SK-N-SH (cell line): Measurements from ENCODE around the gene TCF7L2. TPM values are rescaled to one million over a fixed set of nuclear protein-coding genes. Genes with fewer than 3 reads are reported as not detected.

Source experiments
- CTCF ChIA-PET: fragments of 300-600, 350-600 bp; formaldehyde crosslinking; extraction: SDS; loops from one replicate; lab custom pipeline; 2021; lab: Yijun Ruan, JAX
- POLR2A ChIA-PET: fragments of 350-600 bp; sonication (Branson Sonifier 250); formaldehyde crosslinking; extraction: SDS; loops from one replicate; lab custom pipeline; 2020; ENCODE audit warnings: antibody characterized with exemption, inconsistent platforms; lab: Yijun Ruan, JAX
- DNase-seq: peaks from one replicate; pipeline ENCODE4 v3.0.0; 2012
- H2AFZ ChIP-seq: fragments of 200-600 bp; sonication (generic); 2 replicates; pipeline ENCODE4 v1.8.1; 2016; ENCODE audit warnings: antibody characterized with exemption, mild to moderate bottlenecking, low read depth
- H3F3A ChIP-seq: fragments of 200-600 bp; sonication (generic); replicated peaks from 2 replicates; pipeline ENCODE3; 2016; ENCODE audit warnings: antibody characterized with exemption, mild to moderate bottlenecking; ENCODE audit not compliant: insufficient read depth
- H3K27ac ChIP-seq, 2 experiments: fragments of 200-500 bp in 1 of 2; fragments of 200-600 bp in 1 of 2; sonication (Bioruptor generic) in 1 of 2; sonication (generic), shearing (Covaris generic) in 1 of 2; 2 replicates each; pipeline versions ENCODE4 v1.5.1 to v1.6.1; 2014 to 2016; ENCODE audit warnings: low read depth in 2 of 2, inconsistent platforms in 1 of 2, low read length in 1 of 2, mild to moderate bottlenecking in 1 of 2, mixed read lengths in 1 of 2
- H3K27me3 ChIP-seq: fragments of 200-600 bp; sonication (generic), shearing (Covaris generic); 2 replicates; pipeline ENCODE4 v1.6.1; 2016; ENCODE audit warnings: mixed run types; ENCODE audit not compliant: insufficient read depth
- H3K36me3 ChIP-seq, 2 experiments: fragments of 200-500 bp in 1 of 2; fragments of 200-600 bp in 1 of 2; sonication (Bioruptor generic) in 1 of 2; sonication (generic) in 1 of 2; replicated peaks in 1 of 2; 2 replicates each; pipeline versions ENCODE3 to v1.5.1; 2014 to 2016; ENCODE audit warnings: low read length in 1 of 2, mild to moderate bottlenecking in 1 of 2; ENCODE audit not compliant: insufficient read depth in 2 of 2, control insufficient read depth in 1 of 2
- H3K4me1 ChIP-seq, 2 experiments: fragments of 200-500 bp in 1 of 2; fragments of 200-600 bp in 1 of 2; sonication (Bioruptor generic) in 1 of 2; sonication (generic), shearing (Covaris generic) in 1 of 2; 2 replicates each; pipeline versions ENCODE4 v1.5.1 to v1.6.1; 2014 to 2016; ENCODE audit warnings: low read depth in 1 of 2, low read length in 1 of 2, mixed run types in 1 of 2; ENCODE audit not compliant: insufficient read depth in 2 of 2, control insufficient read depth in 1 of 2
- H3K4me2 ChIP-seq: fragments of 200-600 bp; sonication (generic), shearing (Covaris generic); 2 replicates; pipeline ENCODE4 v1.6.1; 2017; ENCODE audit warnings: mixed run types
- H3K4me3 ChIP-seq, 2 experiments: fragments of 200-500 bp in 1 of 2; fragments of 200-600 bp in 1 of 2; sonication (Bioruptor generic) in 1 of 2; sonication (generic), shearing (Covaris generic) in 1 of 2; 2 replicates each; pipeline versions ENCODE4 v1.5.1 to v1.8.1; 2014 to 2016; ENCODE audit warnings: low read depth in 2 of 2, inconsistent platforms in 1 of 2, low read length in 1 of 2, mild to moderate bottlenecking in 1 of 2, mixed read lengths in 1 of 2, moderate library complexity in 1 of 2
- H3K79me2 ChIP-seq: fragments of 200-600 bp; sonication (generic); 2 replicates; pipeline ENCODE4 v1.8.1; 2017; ENCODE audit warnings: mild to moderate bottlenecking; ENCODE audit not compliant: insufficient read depth
- H3K9ac ChIP-seq: fragments of 200-600 bp; sonication (generic); 2 replicates; pipeline ENCODE4 v1.6.1; 2017; ENCODE audit warnings: mixed run types
- H3K9me2 ChIP-seq: fragments of 200-600 bp; sonication (generic); 2 replicates; pipeline ENCODE4 v1.6.1; 2017; ENCODE audit warnings: mixed run types
- H3K9me3 ChIP-seq: fragments of 200-600 bp; sonication (generic); 2 replicates; pipeline ENCODE4 v1.6.1; 2017; ENCODE audit warnings: mixed run types, mild to moderate bottlenecking, moderate library complexity
- H4K20me1 ChIP-seq: fragments of 200-600 bp; sonication (generic); 2 replicates; pipeline ENCODE4 v1.6.1; 2017; ENCODE audit warnings: mild to moderate bottlenecking, mixed run types; ENCODE audit not compliant: insufficient read depth
- CHD2 ChIP-seq: fragments of 150-350 bp; IDR thresholded peaks from 2 replicates; pipeline ENCODE4 v1.6.1; 2018; ENCODE audit warnings: low read length; ENCODE audit not compliant: partially characterized antibody
- EP300 ChIP-seq, 2 experiments: IDR thresholded peaks; 2 replicates each; pipeline versions ENCODE4 v1.4.0 to v1.6.1; 2012; ENCODE audit warnings: borderline replicate concordance in 1 of 2, low read depth in 1 of 2, low read length in 1 of 2
- EZH2phosphoT487 ChIP-seq: fragments of 200-600 bp; sonication (generic); IDR thresholded peaks from 2 replicates; pipeline ENCODE4 v1.6.1; 2017; ENCODE audit warnings: low read depth, mixed run types, mild to moderate bottlenecking, antibody characterized with exemption, moderate library complexity, borderline replicate concordance
- FOSL2 ChIP-seq: IDR thresholded peaks from 2 replicates; pipeline ENCODE4 v1.4.0; 2012; ENCODE audit warnings: low read depth, mild to moderate bottlenecking, moderate library complexity, borderline replicate concordance
- FOXJ3 ChIP-seq: sonication (generic); formaldehyde crosslinking; IDR thresholded peaks from 2 replicates; pipeline ENCODE4 v1.5.1; 2020; ENCODE audit warnings: mild to moderate bottlenecking, missing genetic modification reagents
- FOXM1 ChIP-seq: IDR thresholded peaks from 2 replicates; pipeline ENCODE4 v1.4.0; 2012; ENCODE audit warnings: low read depth, mild to moderate bottlenecking
- JUND ChIP-seq: IDR thresholded peaks from 2 replicates; pipeline ENCODE4 v1.4.0; 2012
- MEF2A ChIP-seq: IDR thresholded peaks from 2 replicates; pipeline ENCODE4 v1.4.0; 2012; ENCODE audit warnings: low read depth, borderline replicate concordance
- NFIC ChIP-seq: IDR thresholded peaks from 2 replicates; pipeline ENCODE4 v1.4.0; 2012; ENCODE audit warnings: borderline replicate concordance
- POLR2AphosphoS5 ChIP-seq: IDR thresholded peaks from 2 replicates; pipeline ENCODE4 v1.6.1; 2012; ENCODE audit warnings: low read depth, low read length
- RCOR1 ChIP-seq: fragments of 150-350 bp; IDR thresholded peaks from 2 replicates; pipeline ENCODE4 v1.6.1; 2017; ENCODE audit warnings: antibody characterized with exemption, low read length
- REST ChIP-seq: IDR thresholded peaks from 2 replicates; pipeline ENCODE4 v1.6.1; 2012; ENCODE audit warnings: mild to moderate bottlenecking, low read depth, low read length, moderate library complexity
- RFX5 ChIP-seq: IDR thresholded peaks from 2 replicates; pipeline ENCODE4 v1.6.1; 2012; ENCODE audit warnings: mild to moderate bottlenecking, improper control_type of control experiment, low read length
- RXRA ChIP-seq: IDR thresholded peaks from 2 replicates; pipeline ENCODE4 v1.4.0; 2012; ENCODE audit warnings: low read depth, mild to moderate bottlenecking, borderline replicate concordance
- SMC3 ChIP-seq: IDR thresholded peaks from 2 replicates; pipeline ENCODE4 v1.6.1; 2012; ENCODE audit warnings: low read depth, low read length, improper control_type of control experiment
- TAF1 ChIP-seq: IDR thresholded peaks from 2 replicates; pipeline ENCODE4 v1.6.1; 2012; ENCODE audit warnings: low read depth, mild to moderate bottlenecking, low read length, moderate library complexity, borderline replicate concordance
- TEAD4 ChIP-seq: IDR thresholded peaks from 2 replicates; pipeline ENCODE4 v1.4.0; 2012; ENCODE audit warnings: mild to moderate bottlenecking, borderline replicate concordance; ENCODE audit not compliant: insufficient read depth
- USF2 ChIP-seq: fragments of 150-350 bp; IDR thresholded peaks from 2 replicates; pipeline ENCODE4 v1.6.1; 2017; ENCODE audit warnings: antibody characterized with exemption, low read length, low read depth, borderline replicate concordance
- WGBS: methylation state at CpG from one replicate; pipeline ENCODE4 v1.1.6; 2017; ENCODE audit warnings: low lambda C conversion rate; 5-methylcytosine and 5-hydroxymethylcytosine counted together
- polyA plus RNA-seq, 3 experiments: library from polyadenylated mRNA; depleted of rRNA; stranded (reverse); fragments of >200 nt; gene quantifications; 2 replicates each; pipeline ENCODE4 v1.2.3, GENCODE V29; 2012
- TF ChIP-seq, protein P1 (sequence below): IDR thresholded peaks from 2 replicates; pipeline ENCODE4; 2012
- TF ChIP-seq, protein P2 (sequence below): IDR thresholded peaks from 2 replicates; pipeline ENCODE4 v1.4.0; 2012; ENCODE audit warnings: low read depth, borderline replicate concordance
- TF ChIP-seq, protein P3 (sequence below): fragments of 150-350 bp; IDR thresholded peaks from 2 replicates; pipeline ENCODE4 v1.6.1; 2016; ENCODE audit warnings: mild to moderate bottlenecking, low read depth, low read length

Gene TCF7L2
- polyA plus RNA-seq, 1 of the 3 experiments (the other 2 are of a cell fraction): 10.2 TPM

DNA sequence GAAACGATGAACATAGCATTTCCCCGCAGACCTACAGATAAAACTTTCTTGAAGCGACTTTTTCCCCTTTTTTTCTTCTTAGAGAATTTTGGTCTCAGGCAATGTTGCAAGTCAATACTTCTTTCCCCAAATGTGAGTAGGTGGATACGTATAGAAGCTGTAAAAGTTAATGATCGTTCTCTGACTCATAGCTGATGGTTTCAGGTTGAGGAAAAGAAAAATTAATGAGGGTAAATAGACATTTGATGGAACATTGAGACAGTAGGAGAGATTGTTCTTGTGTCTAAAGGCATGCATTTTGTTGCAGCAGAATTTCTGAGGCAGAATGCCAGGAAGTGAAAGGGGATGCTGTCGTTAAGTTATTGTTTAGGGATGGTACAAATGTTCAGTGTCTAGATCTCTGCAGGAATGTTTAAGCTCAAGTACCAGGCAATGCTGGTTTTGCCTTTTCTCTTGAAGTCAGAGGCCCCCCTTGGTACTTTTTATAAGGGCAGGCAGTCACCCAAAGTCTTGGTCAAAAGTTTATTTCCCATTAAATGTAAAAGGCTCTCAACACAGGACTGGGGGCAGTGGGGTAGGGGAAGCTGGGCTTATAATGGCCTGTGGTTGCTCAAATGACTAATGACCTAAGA, 9.3 kb downstream of the TCF7L2 start (continued):
- no peak for TF ChIP-seq FOXJ3
- peak; percentile 40; the same call in 1 of the 2 replicates for TF ChIP-seq FOSL2
- TF ChIP-seq, protein P1, sequence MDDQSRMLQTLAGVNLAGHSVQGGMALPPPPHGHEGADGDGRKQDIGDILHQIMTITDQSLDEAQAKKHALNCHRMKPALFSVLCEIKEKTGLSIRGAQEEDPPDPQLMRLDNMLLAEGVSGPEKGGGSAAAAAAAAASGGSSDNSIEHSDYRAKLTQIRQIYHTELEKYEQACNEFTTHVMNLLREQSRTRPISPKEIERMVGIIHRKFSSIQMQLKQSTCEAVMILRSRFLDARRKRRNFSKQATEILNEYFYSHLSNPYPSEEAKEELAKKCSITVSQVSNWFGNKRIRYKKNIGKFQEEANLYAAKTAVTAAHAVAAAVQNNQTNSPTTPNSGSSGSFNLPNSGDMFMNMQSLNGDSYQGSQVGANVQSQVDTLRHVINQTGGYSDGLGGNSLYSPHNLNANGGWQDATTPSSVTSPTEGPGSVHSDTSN: peak; percentile 58
- TF ChIP-seq POLR2AphosphoS5: peak; percentile 19; the same call in 1 of the 2 replicates
- TF ChIP-seq TAF1: no peak
- no peak; the same call in 1 of the 2 replicates for TF ChIP-seq JUND
- TF ChIP-seq NFIC: peak; percentile 57; the same call in 1 of the 2 replicates
- no peak for TF ChIP-seq MEF2A
- no peak for TF ChIP-seq USF2

GRCh38 chr10:112960151-112960681, 10.2 kb downstream of the TCF7L2 start:
- H4K20me1 ChIP-seq: no peaks in the 10 kb centered on the region; the same call in 1 of the 2 replicates
- H3K4me3 ChIP-seq: no peak overlapping the region
- peak overlapping the region; percentile 62 to 93; a peak in 3 of 4 replicates for H3K27ac ChIP-seq
- no peaks in the 10 kb centered on the region for H3K9me3 ChIP-seq
- H3K4me1 ChIP-seq: peaks cover 21 to 66% of the 10 kb centered on the region in 2 experiments
- no peak overlapping the region for H2AFZ ChIP-seq
- H3K9ac ChIP-seq: peak overlapping the region; percentile 30; the same call in 1 of the 2 replicates
- peak overlapping the region; percentile 73; the same call in 1 of the 2 replicates for H3K4me2 ChIP-seq
- POLR2A ChIA-PET: no interaction called here
- peaks cover 56% of the 10 kb centered on the region for H3F3A ChIP-seq
- no peaks in the 10 kb centered on the region for H3K9me2 ChIP-seq
- H3K36me3 ChIP-seq: no peaks in the 10 kb centered on the region
- no peaks in the 10 kb centered on the region for H3K27me3 ChIP-seq
- DNase-seq: no peak
- peaks cover 88% of the 10 kb centered on the region for H3K79me2 ChIP-seq
- WGBS: 69% methylated on average over 4 of the region's 4 CpGs
- CTCF ChIA-PET: no interaction called here
- no peak for TF ChIP-seq SMC3
- no peak for TF ChIP-seq USF2
- TF ChIP-seq RFX5: no peak
- no peak for TF ChIP-seq REST
- no peak for TF ChIP-seq FOXJ3
- TF ChIP-seq, protein P2, sequence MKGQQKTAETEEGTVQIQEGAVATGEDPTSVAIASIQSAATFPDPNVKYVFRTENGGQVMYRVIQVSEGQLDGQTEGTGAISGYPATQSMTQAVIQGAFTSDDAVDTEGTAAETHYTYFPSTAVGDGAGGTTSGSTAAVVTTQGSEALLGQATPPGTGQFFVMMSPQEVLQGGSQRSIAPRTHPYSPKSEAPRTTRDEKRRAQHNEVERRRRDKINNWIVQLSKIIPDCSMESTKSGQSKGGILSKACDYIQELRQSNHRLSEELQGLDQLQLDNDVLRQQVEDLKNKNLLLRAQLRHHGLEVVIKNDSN: no peak
- TF ChIP-seq EP300 (IDR thresholded peaks at IDR 0.05; ENCODE audit: borderline replicate concordance in 1 of 2, low read depth in 1 of 2, low read length in 1 of 2): peak in 1 of 2 experiments; percentile 52; a peak in 1 of 4 replicates
- no peak for TF ChIP-seq RCOR1
- no peak for TF ChIP-seq EZH2phosphoT487
- TF ChIP-seq, protein P3, sequence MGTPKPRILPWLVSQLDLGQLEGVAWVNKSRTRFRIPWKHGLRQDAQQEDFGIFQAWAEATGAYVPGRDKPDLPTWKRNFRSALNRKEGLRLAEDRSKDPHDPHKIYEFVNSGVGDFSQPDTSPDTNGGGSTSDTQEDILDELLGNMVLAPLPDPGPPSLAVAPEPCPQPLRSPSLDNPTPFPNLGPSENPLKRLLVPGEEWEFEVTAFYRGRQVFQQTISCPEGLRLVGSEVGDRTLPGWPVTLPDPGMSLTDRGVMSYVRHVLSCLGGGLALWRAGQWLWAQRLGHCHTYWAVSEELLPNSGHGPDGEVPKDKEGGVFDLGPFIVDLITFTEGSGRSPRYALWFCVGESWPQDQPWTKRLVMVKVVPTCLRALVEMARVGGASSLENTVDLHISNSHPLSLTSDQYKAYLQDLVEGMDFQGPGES: no peak
- TF ChIP-seq JUND: 0 out of 2 replicates have a peak, but pooled peaks have one; percentile 23
- no peak; the same call in 1 of the 2 replicates for TF ChIP-seq POLR2AphosphoS5
- peak; percentile 44; the same call in 1 of the 2 replicates for TF ChIP-seq TEAD4
- no peak for TF ChIP-seq RXRA
- TF ChIP-seq CHD2: no peak
- no peak for TF ChIP-seq FOXM1
